Kidney epithelial cell (primary cell): ENCODE measurements around the gene ME1. TPM values are rescaled to one million over a fixed set of nuclear protein-coding genes. Genes with fewer than 3 reads are reported as not detected.
"Not testable (repeated sequence)": the region's sequence is repeated elsewhere in the genome, so short reads cannot be mapped to it uniquely, and the experiment has no call there.

Source experiments
- DNase-seq: peaks from one replicate; pipeline ENCODE4 v3.0.0-alpha.2; 2010; ENCODE audit warnings: low read depth
- H3K27me3 ChIP-seq: 2 replicates; pipeline ENCODE4 v1.6.0; 2011; ENCODE audit warnings: low read length; ENCODE audit not compliant: control insufficient read depth, insufficient read depth
- H3K36me3 ChIP-seq: 2 replicates; pipeline ENCODE4 v1.5.1; 2011; ENCODE audit warnings: low read length; ENCODE audit not compliant: control insufficient read depth, insufficient read depth
- H3K4me3 ChIP-seq: 2 replicates; pipeline ENCODE4 v1.5.1; 2011; ENCODE audit warnings: low read depth, mild to moderate bottlenecking, control low read depth, low read length
- total RNA-seq: library from RNA; depleted of rRNA; stranded (reverse); fragments of >200 nt; gene quantifications from 2 replicates; pipeline ENCODE4 v1.2.3, GENCODE V29; 2015
- TF ChIP-seq, protein P1 (sequence below): IDR thresholded peaks from 2 replicates; pipeline ENCODE4 v1.5.1; 2011; ENCODE audit warnings: mild to moderate bottlenecking, moderate library complexity, low read length, control low read depth, inconsistent platforms; ENCODE audit not compliant: insufficient read depth, poor library complexity, severe bottlenecking

The ME1 gene
- total RNA-seq, 1 donor from 2014 or later: 13.8 TPM

DNA sequence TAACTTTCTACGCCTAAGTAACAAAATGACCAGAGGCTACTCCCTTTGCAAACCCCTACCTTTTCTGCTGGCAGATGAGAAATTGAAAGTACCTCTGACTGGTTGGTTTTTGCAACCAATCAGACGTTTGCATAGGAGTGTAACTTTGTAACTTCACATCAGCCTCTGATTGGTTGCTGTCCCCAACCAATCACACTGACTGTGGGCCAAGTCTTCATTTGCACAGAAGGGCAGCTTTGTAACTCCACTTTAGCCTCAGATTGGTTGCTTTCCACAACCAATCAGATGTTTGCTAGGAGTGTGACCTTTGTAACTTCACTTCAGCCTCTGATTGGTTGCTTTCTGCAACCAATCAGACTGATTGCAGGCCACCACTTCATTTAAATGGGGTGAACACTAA lies 89.1 kb downstream of the ME1 start:
- DNase-seq: no peak
- TF ChIP-seq, protein P1, sequence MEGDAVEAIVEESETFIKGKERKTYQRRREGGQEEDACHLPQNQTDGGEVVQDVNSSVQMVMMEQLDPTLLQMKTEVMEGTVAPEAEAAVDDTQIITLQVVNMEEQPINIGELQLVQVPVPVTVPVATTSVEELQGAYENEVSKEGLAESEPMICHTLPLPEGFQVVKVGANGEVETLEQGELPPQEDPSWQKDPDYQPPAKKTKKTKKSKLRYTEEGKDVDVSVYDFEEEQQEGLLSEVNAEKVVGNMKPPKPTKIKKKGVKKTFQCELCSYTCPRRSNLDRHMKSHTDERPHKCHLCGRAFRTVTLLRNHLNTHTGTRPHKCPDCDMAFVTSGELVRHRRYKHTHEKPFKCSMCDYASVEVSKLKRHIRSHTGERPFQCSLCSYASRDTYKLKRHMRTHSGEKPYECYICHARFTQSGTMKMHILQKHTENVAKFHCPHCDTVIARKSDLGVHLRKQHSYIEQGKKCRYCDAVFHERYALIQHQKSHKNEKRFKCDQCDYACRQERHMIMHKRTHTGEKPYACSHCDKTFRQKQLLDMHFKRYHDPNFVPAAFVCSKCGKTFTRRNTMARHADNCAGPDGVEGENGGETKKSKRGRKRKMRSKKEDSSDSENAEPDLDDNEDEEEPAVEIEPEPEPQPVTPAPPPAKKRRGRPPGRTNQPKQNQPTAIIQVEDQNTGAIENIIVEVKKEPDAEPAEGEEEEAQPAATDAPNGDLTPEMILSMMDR: no peak
- Histone ChIP-seq H3K27me3 (no peaks in the 10 kb centered on the region), H3K36me3 (no peaks in the 10 kb centered on the region), H3K4me3 (no peak overlapping the region)

DNA sequence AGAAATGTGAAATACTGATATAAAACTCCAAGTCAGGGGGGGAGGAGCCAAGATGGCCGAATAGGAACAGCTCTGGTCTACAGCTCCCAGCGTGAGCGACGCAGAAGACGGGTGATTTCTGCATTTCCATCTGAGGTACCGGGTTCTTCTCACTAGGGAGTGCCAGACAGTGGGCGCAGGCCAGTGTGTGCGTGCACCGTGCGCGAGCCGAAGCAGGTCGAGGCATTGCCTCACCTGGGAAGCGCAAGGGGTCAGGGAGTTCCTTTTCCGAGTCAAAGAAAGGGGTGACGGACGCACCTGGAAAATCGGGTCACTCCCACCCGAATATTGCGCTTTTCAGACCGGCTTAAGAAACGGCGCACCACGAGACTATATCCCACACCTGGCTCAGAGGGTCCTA lies 96.9 kb downstream of the ME1 start:
- not testable (repeated sequence) for H3K27me3 ChIP-seq, H3K36me3 ChIP-seq, H3K4me3 ChIP-seq, DNase-seq

DNA sequence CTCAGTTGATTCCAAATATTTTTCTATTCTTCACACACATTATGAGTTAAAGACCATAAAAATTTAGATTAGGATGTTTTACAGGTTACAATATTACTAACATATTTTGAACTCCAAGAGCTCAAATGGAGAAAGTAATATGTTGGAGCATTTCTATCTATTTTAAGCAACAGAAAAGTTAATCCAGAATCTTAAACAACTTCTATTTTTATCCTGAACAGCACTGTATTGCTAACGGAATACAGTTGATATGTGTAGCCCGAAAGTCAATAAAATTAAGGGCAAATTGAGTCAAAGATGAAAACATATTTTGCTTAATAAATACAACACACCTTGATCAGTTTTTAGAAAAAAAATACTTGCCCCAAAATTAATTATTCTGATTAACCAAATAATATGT lies 97.4 kb downstream of the ME1 start:
- Histone ChIP-seq H3K27me3 (no peaks in the 10 kb centered on the region), H3K4me3 (no peak overlapping the region), H3K36me3 (no peaks in the 10 kb centered on the region)
- DNase-seq: no peak
- TF ChIP-seq, protein P1: no peak

DNA sequence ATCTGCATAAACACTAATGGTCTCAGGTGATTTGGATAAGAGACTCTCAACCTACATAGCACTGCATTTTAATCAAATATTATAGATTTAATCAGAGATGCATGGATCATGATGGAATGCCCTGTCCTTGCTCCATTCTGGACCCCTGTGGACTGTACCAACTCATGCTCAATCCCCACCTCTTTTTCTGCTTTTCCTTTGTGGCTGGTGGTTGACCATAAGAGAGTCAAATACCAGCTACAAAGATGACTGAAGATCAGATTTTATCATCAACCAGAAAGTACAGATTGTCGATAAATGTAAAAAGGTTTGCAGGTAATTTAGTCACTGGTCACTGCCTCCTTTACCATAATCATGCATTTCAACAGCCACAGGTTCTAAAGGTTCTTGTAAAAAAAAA lies 116.2 kb downstream of the ME1 start:
- TF ChIP-seq, protein P1: no peak
- no peaks in the 10 kb centered on the region for H3K27me3 ChIP-seq
- H3K4me3 ChIP-seq: no peak overlapping the region
- DNase-seq: no peak
- H3K36me3 ChIP-seq: no peaks in the 10 kb centered on the region

DNA sequence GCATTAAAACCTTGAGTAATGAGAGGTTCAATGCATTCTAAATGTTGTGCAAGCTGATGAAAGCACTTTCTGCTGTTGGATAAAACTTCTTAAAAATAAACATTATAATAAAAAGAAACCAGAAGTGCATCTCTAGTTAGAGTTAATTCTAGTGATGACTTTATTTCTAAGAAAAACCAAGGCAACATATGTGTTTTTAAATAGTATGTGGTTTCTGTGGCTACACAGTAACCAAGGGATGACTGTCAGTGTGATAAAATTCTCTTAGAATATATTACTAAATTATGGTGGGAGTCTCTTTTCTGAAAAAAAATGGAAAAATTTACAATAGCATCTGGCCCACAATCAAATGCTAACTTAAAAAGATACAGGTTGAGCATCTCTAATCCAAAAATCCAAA lies 117.0 kb downstream of the ME1 start:
- no peak for DNase-seq
- no peaks in the 10 kb centered on the region for H3K36me3 ChIP-seq
- TF ChIP-seq, protein P1: no peak
- H3K27me3 ChIP-seq: no peaks in the 10 kb centered on the region
- no peak overlapping the region for H3K4me3 ChIP-seq

DNA sequence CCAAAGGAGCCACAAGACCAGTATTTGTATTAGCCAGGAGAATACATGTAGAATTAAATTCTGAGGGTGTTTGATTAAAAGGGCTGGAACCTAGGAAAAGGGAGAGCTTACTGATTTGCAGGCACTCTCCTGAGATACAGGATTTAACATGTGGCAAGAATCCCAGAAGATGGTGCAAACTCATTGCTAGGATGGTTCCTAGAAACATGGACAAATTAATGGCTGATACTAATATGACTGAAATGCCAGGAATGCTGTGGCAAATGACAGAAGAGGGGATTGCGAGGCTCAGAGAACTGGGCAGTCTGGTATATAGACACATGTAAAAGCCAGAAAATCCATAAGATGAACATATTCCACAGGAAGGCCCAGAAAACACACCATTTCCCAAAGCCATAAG lies 119.6 kb downstream of the ME1 start:
- H3K27me3 ChIP-seq: no peaks in the 10 kb centered on the region
- no peak overlapping the region for H3K4me3 ChIP-seq
- DNase-seq: no peak
- TF ChIP-seq, protein P1: no peak
- H3K36me3 ChIP-seq: no peaks in the 10 kb centered on the region
